GM12874 (cell line): ENCODE measurements around the gene RNMT.

Source experiments
- TF ChIP-seq, protein P1 (sequence below): IDR thresholded peaks from 2 replicates; pipeline ENCODE4 v1.5.1; 2011; ENCODE audit warnings: low read depth, mild to moderate bottlenecking, control low read depth, low read length, moderate library complexity; ENCODE audit not compliant: insufficient read depth

The RNMT gene

DNA sequence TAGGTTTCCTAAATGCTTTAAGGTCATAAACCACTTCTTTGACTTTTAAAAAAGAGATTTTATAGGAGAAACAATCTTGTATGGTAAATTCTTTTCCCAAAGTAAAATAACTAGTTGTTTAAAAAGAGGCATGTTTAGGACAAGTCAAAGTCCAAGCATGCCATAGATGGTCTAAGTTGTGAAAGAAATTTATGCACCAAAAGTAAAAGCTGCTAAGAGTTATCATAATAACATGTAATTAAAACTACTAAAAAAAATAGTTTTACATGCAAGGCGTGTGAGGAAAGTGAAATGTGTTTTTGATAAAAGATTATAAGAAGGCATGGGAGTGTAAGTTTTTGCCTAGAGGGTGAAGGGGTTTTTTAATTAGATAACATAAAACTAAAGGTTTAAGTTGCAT is 22.6 kb upstream of the RNMT start:
- TF ChIP-seq, protein P1, sequence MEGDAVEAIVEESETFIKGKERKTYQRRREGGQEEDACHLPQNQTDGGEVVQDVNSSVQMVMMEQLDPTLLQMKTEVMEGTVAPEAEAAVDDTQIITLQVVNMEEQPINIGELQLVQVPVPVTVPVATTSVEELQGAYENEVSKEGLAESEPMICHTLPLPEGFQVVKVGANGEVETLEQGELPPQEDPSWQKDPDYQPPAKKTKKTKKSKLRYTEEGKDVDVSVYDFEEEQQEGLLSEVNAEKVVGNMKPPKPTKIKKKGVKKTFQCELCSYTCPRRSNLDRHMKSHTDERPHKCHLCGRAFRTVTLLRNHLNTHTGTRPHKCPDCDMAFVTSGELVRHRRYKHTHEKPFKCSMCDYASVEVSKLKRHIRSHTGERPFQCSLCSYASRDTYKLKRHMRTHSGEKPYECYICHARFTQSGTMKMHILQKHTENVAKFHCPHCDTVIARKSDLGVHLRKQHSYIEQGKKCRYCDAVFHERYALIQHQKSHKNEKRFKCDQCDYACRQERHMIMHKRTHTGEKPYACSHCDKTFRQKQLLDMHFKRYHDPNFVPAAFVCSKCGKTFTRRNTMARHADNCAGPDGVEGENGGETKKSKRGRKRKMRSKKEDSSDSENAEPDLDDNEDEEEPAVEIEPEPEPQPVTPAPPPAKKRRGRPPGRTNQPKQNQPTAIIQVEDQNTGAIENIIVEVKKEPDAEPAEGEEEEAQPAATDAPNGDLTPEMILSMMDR: no peak

DNA sequence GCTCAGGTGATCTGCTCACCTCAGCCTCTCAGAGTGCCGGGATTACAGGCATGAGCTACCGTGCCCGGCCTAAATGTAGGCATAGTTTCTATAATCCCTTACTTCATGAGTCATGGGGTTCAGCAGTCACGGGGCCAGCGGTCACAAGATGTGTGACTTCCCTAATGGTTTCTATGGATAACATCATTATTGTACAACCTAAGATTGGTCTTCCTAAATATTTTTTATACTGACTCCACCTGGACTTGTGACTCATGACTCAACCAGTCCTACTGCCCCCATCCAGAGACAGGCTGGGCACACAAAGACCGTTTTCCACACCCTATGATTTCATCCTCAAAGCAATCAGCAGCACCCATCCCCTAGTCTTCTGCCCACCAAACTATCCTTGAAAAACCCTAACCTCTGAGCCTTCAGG is 16.1 kb upstream of the RNMT start:
- TF ChIP-seq, protein P1: no peak

DNA sequence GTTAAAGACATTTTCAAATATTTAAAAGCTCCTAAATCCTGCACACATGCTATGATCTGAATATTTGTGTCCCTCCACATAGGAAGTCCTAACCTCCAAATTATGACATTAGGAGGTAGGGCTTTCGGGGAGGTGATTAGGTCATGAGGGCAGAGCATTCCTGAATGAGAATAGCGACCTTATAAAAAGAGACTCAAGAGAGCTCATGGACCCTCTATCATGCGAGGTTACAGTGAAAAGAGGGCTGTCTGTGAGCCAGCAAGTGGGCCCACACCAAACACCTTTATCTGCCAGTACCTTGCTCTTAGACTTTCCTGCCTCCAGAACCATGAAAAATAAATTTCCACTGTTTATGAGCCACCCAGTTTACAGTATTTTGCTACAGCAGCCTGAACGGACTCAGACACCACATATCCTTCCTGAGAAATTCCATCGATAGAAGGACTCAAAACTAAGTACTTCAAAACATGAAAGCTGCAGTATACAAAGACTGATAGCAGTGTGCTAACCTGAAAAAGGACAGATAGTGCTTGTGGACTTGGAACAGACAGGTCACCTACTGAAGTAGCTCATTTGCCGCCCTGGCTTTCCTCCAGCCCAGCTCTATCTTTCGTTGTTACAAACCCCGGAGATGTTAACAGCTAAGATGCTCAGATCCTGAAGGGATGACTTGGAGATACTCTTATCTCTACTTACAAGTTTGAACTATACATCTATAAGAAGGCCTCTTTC is 13.9 kb upstream of the RNMT start:
- TF ChIP-seq, protein P1: no peak

DNA sequence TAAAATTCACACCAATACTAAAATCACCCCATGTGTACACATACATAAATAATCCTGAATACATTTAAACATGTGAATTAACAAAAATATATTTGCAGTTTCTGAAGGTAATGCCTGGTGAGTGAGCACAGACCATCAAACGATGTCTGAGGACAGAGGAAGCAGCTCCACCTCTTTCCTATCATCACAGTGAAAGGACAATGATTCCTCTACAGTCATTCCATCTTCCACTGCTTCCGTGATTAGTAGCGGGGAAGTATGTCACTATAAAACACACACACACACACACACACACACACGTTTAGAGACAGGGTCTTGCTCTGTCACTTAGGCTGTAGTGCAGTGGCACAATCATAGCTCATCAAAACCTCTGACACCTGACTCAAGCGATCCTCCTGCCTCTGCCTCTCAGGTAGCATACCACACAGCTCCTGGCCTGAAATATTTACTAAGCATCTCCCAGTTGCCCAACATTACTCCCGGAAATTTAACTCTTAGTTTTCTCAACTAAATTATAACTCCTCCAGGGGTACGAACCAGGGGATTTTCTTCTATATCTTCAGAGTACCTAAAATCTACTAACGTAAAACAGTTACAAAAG is 12.9 kb upstream of the RNMT start:
- TF ChIP-seq, protein P1: no peak

DNA sequence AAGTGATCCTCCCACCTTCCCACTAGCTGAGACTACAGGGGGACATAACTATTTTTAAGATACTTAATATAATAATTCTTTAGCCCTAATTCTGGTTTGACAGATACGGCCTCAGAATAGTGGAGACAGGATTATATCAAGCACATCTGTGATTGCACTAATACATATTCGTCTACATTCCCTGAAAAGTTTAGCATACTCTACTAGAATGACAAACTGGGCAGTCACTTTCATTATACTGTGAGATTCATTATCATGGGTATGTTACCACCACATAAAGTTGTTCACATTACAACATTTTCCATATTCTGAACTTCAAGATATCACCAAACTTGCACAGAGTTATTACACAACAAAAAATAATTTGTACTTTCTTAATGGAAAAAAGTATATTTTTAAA is 11.1 kb upstream of the RNMT start:
- TF ChIP-seq, protein P1: no peak

DNA sequence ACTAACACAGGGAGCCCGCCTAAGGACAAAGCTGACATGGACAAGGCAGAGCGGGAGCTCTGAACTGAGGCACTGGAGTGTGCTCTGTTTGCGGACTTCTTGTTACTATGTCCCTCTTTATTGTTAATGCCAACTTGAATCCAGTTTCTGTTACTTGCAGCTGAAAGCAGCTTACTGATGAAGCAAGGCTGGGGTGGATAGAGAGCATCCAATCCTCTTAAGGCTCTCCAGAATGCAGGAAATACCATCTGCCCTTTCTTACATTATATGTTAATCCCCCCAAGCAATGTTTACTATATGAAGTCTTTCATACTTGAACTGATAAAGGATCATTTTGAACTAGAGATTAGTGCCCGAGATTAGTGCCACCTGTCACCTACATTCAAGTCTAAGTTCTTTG is 9.6 kb upstream of the RNMT start:
- TF ChIP-seq, protein P1: no peak

DNA sequence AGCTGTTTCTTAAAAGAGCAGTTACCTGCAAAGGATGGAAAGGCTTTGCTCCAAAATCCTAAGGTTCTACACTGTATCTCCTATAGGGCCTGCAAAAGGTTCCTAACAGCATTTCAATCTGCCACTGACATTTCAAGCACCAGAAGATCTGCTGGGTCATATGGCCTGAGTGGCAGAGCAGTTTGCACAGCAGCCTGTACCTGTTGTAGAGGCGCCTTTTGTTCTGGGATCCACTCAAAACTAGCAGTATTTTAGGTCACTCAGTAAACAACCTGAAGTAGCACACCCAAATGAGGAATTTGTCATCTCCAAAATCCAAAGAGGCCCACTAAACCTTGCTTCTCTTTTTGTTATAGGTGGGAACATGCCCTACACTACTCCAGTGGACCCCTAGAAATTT is 6.3 kb upstream of the RNMT start:
- TF ChIP-seq, protein P1: no peak
